Brain microvascular endothelial cell (primary cell): ENCODE data around the gene TRPM6.

Source experiments
- DNase-seq: peaks from one replicate; pipeline ENCODE4 v3.0.0-alpha.2; 2020
- H3K27ac ChIP-seq: fragments of 250-450 bp; sonication (Bioruptor Pico); 2 replicates; pipeline ENCODE4 v1.5.1; 2020; ENCODE audit warnings: mild to moderate bottlenecking, moderate library complexity
- H3K27me3 ChIP-seq: fragments of 250-450 bp; sonication (Bioruptor Pico); replicated peaks from 2 replicates; pipeline ENCODE4 v1.5.1; 2020; ENCODE audit warnings: mild to moderate bottlenecking
- H3K36me3 ChIP-seq: fragments of 250-450 bp; sonication (Bioruptor Pico); replicated peaks from 2 replicates; pipeline ENCODE4 v1.5.1; 2020; ENCODE audit warnings: mild to moderate bottlenecking
- H3K4me3 ChIP-seq: 2 replicates; pipeline ENCODE4 v1.5.1; 2011; ENCODE audit warnings: low read depth, mild to moderate bottlenecking, control low read depth, low read length, moderate library complexity
- CTCF ChIP-seq: IDR thresholded peaks from 2 replicates; pipeline ENCODE4 v1.5.1; 2011; ENCODE audit warnings: low read depth, mild to moderate bottlenecking, moderate library complexity, low read length, control low read depth, inconsistent platforms; ENCODE audit errors: missing control alignments
- in situ Hi-C: cut with HindIII; loops from 2 replicates; pipeline ENCODE4 v1.10.0; 2017; ENCODE audit warnings: low sequenced_read_pairs, low pct_ligation_motif_present

TRPM6 gene

GRCh38 chr9:74803376-74804017, 84.2 kb downstream of the TRPM6 start:
- Histone ChIP-seq H3K4me3 (no peak overlapping the region), H3K27me3 (no peaks in the 10 kb centered on the region), H3K36me3 (no peaks in the 10 kb centered on the region), H3K27ac (no peak overlapping the region)
- in situ Hi-C loops = no loop called here
- no peak for DNase-seq
- no peak for TF ChIP-seq CTCF

GRCh38 chr9:74800226-74800625, 87.5 kb downstream of the TRPM6 start:
- Histone ChIP-seq H3K4me3 (no peak overlapping the region), H3K36me3 (no peaks in the 10 kb centered on the region), H3K27ac (no peak overlapping the region), H3K27me3 (no peaks in the 10 kb centered on the region)
- no peak for TF ChIP-seq CTCF
- in situ Hi-C loops = no loop called here
- DNase-seq = no peak

- H3K27ac ChIP-seq = no peak overlapping the region
- no peak overlapping the region for H3K4me3 ChIP-seq
- TF ChIP-seq CTCF = no peak
- in situ Hi-C loops = no loop called here
- no peaks in the 10 kb centered on the region for H3K36me3 ChIP-seq
- H3K27me3 ChIP-seq = no peaks in the 10 kb centered on the region
- no peak for DNase-seq
Measured at GRCh38 chr9:74795803-74796202, 91.9 kb downstream of the TRPM6 start.

GRCh38 chr9:74795081-74795480, 92.6 kb downstream of the TRPM6 start:
- no peak overlapping the region for H3K4me3 ChIP-seq
- H3K27ac ChIP-seq = no peak overlapping the region
- no peaks in the 10 kb centered on the region for H3K27me3 ChIP-seq
- in situ Hi-C loops = no loop called here
- DNase-seq = no peak
- no peak for TF ChIP-seq CTCF
- no peaks in the 10 kb centered on the region for H3K36me3 ChIP-seq

GRCh38 chr9:74784506-74784905, 103.2 kb downstream of the TRPM6 start:
- no peaks in the 10 kb centered on the region for H3K36me3 ChIP-seq
- no peak overlapping the region for H3K4me3 ChIP-seq
- TF ChIP-seq CTCF = no peak
- H3K27ac ChIP-seq = no peak overlapping the region
- DNase-seq = no peak
- no peaks in the 10 kb centered on the region for H3K27me3 ChIP-seq
- in situ Hi-C loops = no loop called here

GRCh38 chr9:74783408-74783807, 104.3 kb downstream of the TRPM6 start:
- no peak overlapping the region for H3K27ac ChIP-seq

More at GRCh38 chr9:74783408-74783807, 104.3 kb downstream of the TRPM6 start:
- Histone ChIP-seq H3K4me3 (no peak overlapping the region), H3K36me3 (no peaks in the 10 kb centered on the region), H3K27me3 (no peaks in the 10 kb centered on the region)
- in situ Hi-C loops = no loop called here
- DNase-seq = peak; percentile 63
- no peak for TF ChIP-seq CTCF
